ENCODE measurements around the gene GPR33. TPM values are rescaled to one million over a fixed set of nuclear protein-coding genes. Genes with fewer than 3 reads are reported as not detected.

Gene GPR33
- total and polyA plus RNA-seq, 10 of the 15 experiments (the other 5 are each of a cell fraction or from before 2014, with no cell fraction given): not detected

DNA sequence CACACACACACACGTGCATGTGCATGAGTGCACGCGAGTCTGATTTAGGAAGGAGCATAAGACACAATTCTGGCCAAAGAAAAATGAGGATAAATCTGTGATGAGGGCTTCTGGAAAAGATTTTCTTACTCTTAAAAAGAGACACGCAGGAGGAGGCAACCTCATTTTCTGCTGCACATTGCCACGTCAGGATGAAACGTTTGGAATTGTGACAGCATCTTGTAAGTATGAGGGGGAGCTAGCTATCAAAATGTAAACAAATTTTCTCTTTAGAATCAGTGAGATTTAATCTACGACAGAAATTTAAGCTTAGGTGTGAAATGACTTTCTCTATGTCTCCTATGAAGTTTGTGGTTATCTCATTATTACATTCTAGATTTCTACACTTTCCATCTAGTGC lies 42.3 kb upstream of the GPR33 start:
- no peak overlapping the region for H3K4me3 ChIP-seq
- H2AFZ ChIP-seq (ENCODE audit: control insufficient read depth, low read depth, low read length): no peak overlapping the region
- no peaks in the 10 kb centered on the region for H3K79me2 ChIP-seq (ENCODE audit: control insufficient read depth, insufficient read depth, low read length)
- in situ Hi-C loops (cut with MboI) (no loop called here), intact Hi-C loops (cut with micrococcal nuclease; ENCODE audit: unreplicated experiment) (no loop called here)
- no peak for FAIRE-seq
- no peaks in the 10 kb centered on the region for H3K27me3 ChIP-seq (replicated peaks in 1 of 2; ENCODE audit: control insufficient read depth in 2 of 2, insufficient read depth in 2 of 2, low read length in 1 of 2)
- DNase-seq (ENCODE audit: low read depth, low spot score): no peak
- no TSS peak for BruUV-seq (replicated peaks)
- H3K9me3 ChIP-seq (replicated peaks; ENCODE audit: control insufficient read depth, insufficient read depth, low read length): no peaks in the 10 kb centered on the region
- ATAC-seq: no peak
- TF ChIP-seq NFYA (IDR thresholded peaks at IDR 0.05; ENCODE audit: borderline replicate concordance, low read depth, low read length): no peak
- no peak for TF ChIP-seq RELA (IDR thresholded peaks at IDR 0.05; ENCODE audit: borderline replicate concordance, partially characterized antibody)
- TF ChIP-seq ZZZ3 (IDR thresholded peaks at IDR 0.05; ENCODE audit: control insufficient read depth, insufficient read length, low read depth): no peak
- no peak for TF ChIP-seq CHD4 (IDR thresholded peaks at IDR 0.05)
- TF ChIP-seq PAX5 (IDR thresholded peaks at IDR 0.05; ENCODE audit: borderline replicate concordance, low read depth, low read length): no peak
- no peak for TF ChIP-seq SP1 (IDR thresholded peaks at IDR 0.05; ENCODE audit: low read depth, low read length)
- TF ChIP-seq MEF2A (IDR thresholded peaks at IDR 0.05; ENCODE audit: insufficient read depth, low read depth, low read length): no peak
- no peak for TF ChIP-seq EP300 (IDR thresholded peaks at IDR 0.05; ENCODE audit: borderline replicate concordance in 1 of 2, control insufficient read depth in 1 of 2, low read depth in 2 of 2, low read length in 2 of 2)
- TF ChIP-seq RAD51 (IDR thresholded peaks at IDR 0.05): no peak
- TF ChIP-seq POLR2AphosphoS5 (IDR thresholded peaks at IDR 0.05; ENCODE audit: low read length): no peak
- no peak for TF ChIP-seq LARP7 (IDR thresholded peaks at IDR 0.05)
- ChIA-PET CTCF (interaction anchor here (1.6 kb wide), 1 partner anchor 21 kb away, joined by 3 read pairs; no protein-coding TSS in a partner anchor), SMC1A (ENCODE audit: uncharacterized antibody, unreplicated experiment) (no interaction called here), POLR2A (no interaction called here), RAD21 (ENCODE audit: unreplicated experiment) (no interaction called here)
- no peak overlapping the region for H3K4me2 ChIP-seq (ENCODE audit: control insufficient read depth, insufficient read depth)
- no peak overlapping the region for H3K27ac ChIP-seq (ENCODE audit: control insufficient read depth, insufficient read depth)
- H3K9ac ChIP-seq (ENCODE audit: control insufficient read depth, insufficient read depth, low read length): no peak overlapping the region
- H4K20me1 ChIP-seq (ENCODE audit: control insufficient read depth, insufficient read depth): no peaks in the 10 kb centered on the region
- no peaks in the 10 kb centered on the region for H3K36me3 ChIP-seq (ENCODE audit: control insufficient read depth in 2 of 2, insufficient read depth in 2 of 2, low read length in 1 of 2)
- H3K4me1 ChIP-seq (ENCODE audit: control insufficient read depth, insufficient read depth, low read length): no peaks in the 10 kb centered on the region
- WGBS (ENCODE audit: insufficient coverage, insufficient replicate concordance, low lambda C conversion rate, missing lambda C conversion rate): 61% methylated on average over 7 of the region's 7 CpGs

Data from GM12878 (cell line).